Measurements from ENCODE around the gene PLCD3. TPM values are rescaled to one million over a fixed set of nuclear protein-coding genes. Genes with fewer than 3 reads are reported as not detected.

The PLCD3 gene
- total and polyA plus RNA-seq, 2 of the 4 experiments (the other 2 are of a cell fraction) = 5.6 to 36.6 TPM

- H3K4ac ChIP-seq (ENCODE audit: low read depth, low read length) = no peak overlapping the region
- no peak overlapping the region for H4K91ac ChIP-seq (ENCODE audit: insufficient read depth, low read depth, low read length)
- H3K36me3 ChIP-seq (ENCODE audit: control insufficient read depth, insufficient read depth, low read length) = peaks cover 53% of the 10 kb centered on the region
- POLR2A ChIA-PET (ENCODE audit: unreplicated experiment) = interaction anchor here (0.6 to 0.7 kb wide), 2 partner anchors 25 to 26 kb away, joined by 3 to 4 read pairs; no protein-coding TSS in a partner anchor
- no peak overlapping the region for H3K56ac ChIP-seq (ENCODE audit: extremely low read depth, insufficient read depth, low read length)
- no peak overlapping the region; a peak in 1 of 4 replicates for H4K8ac ChIP-seq (ENCODE audit: low read depth in 2 of 2, low read length in 2 of 2)
- H3K4me3 ChIP-seq (ENCODE audit: insufficient read depth, low read depth, low read length) = no peak overlapping the region
- H3K79me1 ChIP-seq (ENCODE audit: low read depth in 1 of 2, low read length in 2 of 2) = peaks cover 20 to 66% of the 10 kb centered on the region in 2 experiments
- no peak overlapping the region for H2AK5ac ChIP-seq (ENCODE audit: low read depth, low read length)
- no peak overlapping the region for H3K18ac ChIP-seq (ENCODE audit: low read depth, low read length)
- ATAC-seq (ENCODE audit: low read depth) (no peak), DNase-seq (no peak)
- H3K9me3 ChIP-seq (ENCODE audit: control insufficient read depth, insufficient read depth, low read length) = no peaks in the 10 kb centered on the region
- H3K9me1 ChIP-seq (ENCODE audit: insufficient read depth, low read length) = peaks cover 23% of the 10 kb centered on the region
- dilution Hi-C loops (cut with HindIII; ENCODE audit: low sequenced_read_pairs, unreplicated experiment) = no loop called here
- no peak overlapping the region for H3K4me2 ChIP-seq (ENCODE audit: low read depth, low read length)
- no peak overlapping the region for H2BK120ac ChIP-seq (ENCODE audit: low read depth, low read length)
- peaks cover 23% of the 10 kb centered on the region for H3K4me1 ChIP-seq (ENCODE audit: control insufficient read depth, insufficient read depth, low read length)
- H3K14ac ChIP-seq (replicated peaks; ENCODE audit: low read depth, low read length) = no peak overlapping the region
- no peak overlapping the region for H2AK9ac ChIP-seq (replicated peaks; ENCODE audit: low read depth, low read length, poor library complexity)
- TF ChIP-seq CTCF (conservative IDR thresholded peaks at IDR 0.05; ENCODE audit: low read depth, low read length) = no peak
- no peak for TF ChIP-seq NFE2L2 (IDR thresholded peaks at IDR 0.05; ENCODE audit: low read depth, low read length)
- no peak for TF ChIP-seq RCOR1 (IDR thresholded peaks at IDR 0.05; ENCODE audit: insufficient replicate concordance, low read length)
- no peak for TF ChIP-seq POLR2A (IDR thresholded peaks at IDR 0.05; ENCODE audit: low read depth, low read length)
- TF ChIP-seq CEBPB (IDR thresholded peaks at IDR 0.05; ENCODE audit: low read depth, low read length) = no peak
- TF ChIP-seq SMC3 (IDR thresholded peaks at IDR 0.05; ENCODE audit: low read depth, low read length) = no peak
- no peak for TF ChIP-seq USF2 (IDR thresholded peaks at IDR 0.05; ENCODE audit: low read depth, low read length)
- TF ChIP-seq RAD21 (IDR thresholded peaks at IDR 0.05; ENCODE audit: low read length) = no peak
- TF ChIP-seq CHD1 (IDR thresholded peaks at IDR 0.05; ENCODE audit: low read depth, low read length) = no peak
- no peak for TF ChIP-seq MAZ (IDR thresholded peaks at IDR 0.05; ENCODE audit: borderline replicate concordance, low read depth, low read length)
- no peak for TF ChIP-seq MXI1 (IDR thresholded peaks at IDR 0.05; ENCODE audit: borderline replicate concordance, low read depth, low read length)
- no peak for TF ChIP-seq BHLHE40 (IDR thresholded peaks at IDR 0.05; ENCODE audit: low read depth, low read length)
- 94% methylated on average over 3 of the region's 4 CpGs; no CpG with 5 or more reads in 1 of the 2 experiments for WGBS, 2 experiments (ENCODE audit: extremely low coverage in 2 of 2, insufficient read length in 1 of 2)
- intact Hi-C loops (cut with micrococcal nuclease) = no loop called here
- H3K9ac ChIP-seq (ENCODE audit: low read depth, low read length) = no peak overlapping the region
- CTCF ChIA-PET = no interaction called here
- H2BK20ac ChIP-seq (ENCODE audit: low read depth, low read length) = no peak overlapping the region
- H3K27ac ChIP-seq (ENCODE audit: insufficient read depth, low read length) = peak overlapping the region; percentile 43; the same call in 1 of the 2 replicates
- no TSS peak for BruUV-seq (replicated peaks)
- H4K5ac ChIP-seq (ENCODE audit: low read depth, low read length) = no peak overlapping the region
- H2BK15ac ChIP-seq (ENCODE audit: low read depth, low read length) = no peak overlapping the region
- no peak overlapping the region for H2AFZ ChIP-seq (replicated peaks; ENCODE audit: low read length, poor library complexity)
- H4K20me1 ChIP-seq (ENCODE audit: insufficient read depth, low read length) = peaks cover 5% of the 10 kb centered on the region
- no peaks in the 10 kb centered on the region for H3K27me3 ChIP-seq (ENCODE audit: control insufficient read depth, insufficient read depth, low read length)
- in situ Hi-C loops (cut with MboI; ENCODE audit: low sequenced_read_pairs) = no loop called here
- no peak overlapping the region for H2BK5ac ChIP-seq (ENCODE audit: low read depth, low read length, poor library complexity, severe bottlenecking)
- no peak overlapping the region for H3K23ac ChIP-seq (ENCODE audit: low read depth, low read length)
Observed at GRCh38 chr17:45086391-45086790, 45.9 kb downstream of the PLCD3 start.
